Central memory CD8-positive, alpha-beta T cell (primary cell): Measurements from ENCODE around the gene ESM1.
A peak's percentile ranks its signal among the peaks of the same experiment; 100 is the strongest.
"Not testable (repeated sequence)": the region's sequence is repeated elsewhere in the genome, so short reads cannot be mapped to it uniquely, and the experiment has no call there.

ENCODE experiments used
- ATAC-seq: fragments of 150-1000 bp; cut with Tn5 transposase; replicated peaks from 2 replicates; pipeline ENCODE4 v1.10.0; 2022; ENCODE audit warnings: mild to moderate bottlenecking, moderate FRiP score, moderate number of reproducible peaks; ENCODE audit not compliant: poor library complexity, severe bottlenecking; ENCODE audit errors: extremely low read depth
- DNase-seq, 2 donors: peaks; one replicate each; pipeline ENCODE4 v3.0.0; 2021; ENCODE audit warnings: low spot score in 2 of 2
- H3K27ac Mint-ChIP-seq: one replicate; pipeline ENCODE4 v1.8.0; 2022; ENCODE audit warnings: low read depth, mild to moderate bottlenecking, moderate library complexity, mixed read lengths
- H3K27me3 Mint-ChIP-seq: one replicate; pipeline ENCODE4 v1.8.0; 2022; ENCODE audit warnings: mixed read lengths
- H3K36me3 Mint-ChIP-seq: one replicate; pipeline ENCODE4 v1.8.0; 2022; ENCODE audit warnings: mild to moderate bottlenecking, moderate library complexity, mixed read lengths; ENCODE audit not compliant: insufficient read depth
- H3K4me1 Mint-ChIP-seq: one replicate; pipeline ENCODE4 v1.8.0; 2022; ENCODE audit warnings: mixed read lengths
- H3K4me3 Mint-ChIP-seq: one replicate; pipeline ENCODE4 v1.8.0; 2022; ENCODE audit warnings: mild to moderate bottlenecking, moderate library complexity, mixed read lengths
- H3K9me3 Mint-ChIP-seq: one replicate; pipeline ENCODE4 v1.8.0; 2022; ENCODE audit warnings: mixed read lengths

Gene ESM1, protein sequence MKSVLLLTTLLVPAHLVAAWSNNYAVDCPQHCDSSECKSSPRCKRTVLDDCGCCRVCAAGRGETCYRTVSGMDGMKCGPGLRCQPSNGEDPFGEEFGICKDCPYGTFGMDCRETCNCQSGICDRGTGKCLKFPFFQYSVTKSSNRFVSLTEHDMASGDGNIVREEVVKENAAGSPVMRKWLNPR

DNA sequence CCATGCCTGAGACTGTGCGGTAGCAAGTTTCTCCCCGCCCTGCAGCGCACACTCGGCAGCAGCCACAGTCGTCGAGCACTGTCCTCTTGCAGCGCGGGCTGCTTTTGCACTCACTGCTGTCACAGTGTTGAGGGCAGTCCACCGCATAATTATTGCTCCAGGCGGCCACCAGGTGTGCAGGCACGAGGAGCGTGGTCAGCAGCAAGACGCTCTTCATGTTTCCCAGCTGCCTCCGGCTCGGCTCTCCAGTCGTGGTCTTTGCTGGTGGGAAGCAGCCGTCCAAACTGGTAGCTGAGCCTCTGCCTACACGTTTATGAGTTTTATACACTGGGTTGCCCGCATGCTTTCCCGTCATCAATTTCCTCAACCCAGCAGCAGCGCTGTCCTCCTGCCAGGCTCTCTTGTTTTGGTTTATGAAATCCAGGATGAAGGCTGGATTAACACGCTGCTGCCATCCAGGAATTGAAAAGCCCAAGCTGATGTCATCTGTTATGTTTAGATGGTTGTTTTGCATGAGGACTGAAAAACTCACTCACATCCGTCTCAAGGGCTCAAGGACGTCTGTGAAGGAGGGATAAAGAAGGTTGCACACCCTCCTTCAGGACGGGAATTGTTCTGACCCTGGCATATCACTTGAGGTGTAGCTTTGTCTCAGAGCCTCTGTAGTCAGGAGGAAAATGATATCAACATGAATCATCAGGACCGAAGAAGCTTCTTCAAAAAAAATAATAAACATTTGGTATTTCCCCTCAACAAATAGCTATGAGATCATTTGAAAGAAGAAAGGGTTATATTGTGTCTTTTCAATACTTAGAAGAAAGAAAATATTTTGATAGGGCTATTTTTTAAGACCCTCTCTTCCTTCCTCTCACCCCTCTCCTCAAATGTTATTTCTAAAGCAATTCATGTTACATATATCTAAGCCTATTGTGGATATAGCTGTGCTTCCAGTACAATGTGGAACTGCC, at the start of gene ESM1:
TSS of gene ESM1 (minus strand) at position 293 of the 968 bp plus-strand sequence. CDS start at position 217, 76 bp downstream.
- no peaks in the 10 kb centered on the region for H3K9me3 Mint-ChIP-seq
- peaks cover 68% of the 10 kb centered on the region for H3K4me1 Mint-ChIP-seq
- H3K27ac Mint-ChIP-seq: no peak within 1 kb of the TSS
- ATAC-seq: no peak
- H3K27me3 Mint-ChIP-seq: no peaks in the 10 kb centered on the region
- peaks cover 3% of the 10 kb centered on the region for H3K36me3 Mint-ChIP-seq
- DNase-seq: no peak
- peak within 1 kb of the TSS; percentile 25 for H3K4me3 Mint-ChIP-seq

DNA sequence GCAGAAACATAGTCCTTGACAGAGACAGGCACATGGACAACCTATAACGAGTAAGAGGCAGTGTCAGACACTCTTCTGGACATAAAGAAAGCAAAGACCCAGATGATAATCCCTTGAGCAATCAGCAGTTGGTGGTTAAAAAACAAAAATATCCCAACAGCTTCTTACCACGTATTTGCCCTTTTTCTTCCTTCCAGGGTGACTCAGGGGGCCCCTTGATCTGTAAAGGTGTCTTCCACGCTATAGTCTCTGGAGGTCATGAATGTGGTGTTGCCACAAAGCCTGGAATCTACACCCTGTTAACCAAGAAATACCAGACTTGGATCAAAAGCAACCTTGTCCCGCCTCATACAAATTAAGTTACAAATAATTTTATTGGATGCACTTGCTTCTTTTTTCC, 48.2 kb upstream of the ESM1 start:
- DNase-seq: no peak
- no peaks in the 10 kb centered on the region for H3K27me3 Mint-ChIP-seq
- peaks cover 6% of the 10 kb centered on the region for H3K9me3 Mint-ChIP-seq
- peaks cover 46% of the 10 kb centered on the region for H3K36me3 Mint-ChIP-seq
- H3K4me3 Mint-ChIP-seq: no peak overlapping the region
- H3K27ac Mint-ChIP-seq: peak overlapping the region; percentile 86
- H3K4me1 Mint-ChIP-seq: peaks cover 79% of the 10 kb centered on the region
- ATAC-seq: no peak

DNA sequence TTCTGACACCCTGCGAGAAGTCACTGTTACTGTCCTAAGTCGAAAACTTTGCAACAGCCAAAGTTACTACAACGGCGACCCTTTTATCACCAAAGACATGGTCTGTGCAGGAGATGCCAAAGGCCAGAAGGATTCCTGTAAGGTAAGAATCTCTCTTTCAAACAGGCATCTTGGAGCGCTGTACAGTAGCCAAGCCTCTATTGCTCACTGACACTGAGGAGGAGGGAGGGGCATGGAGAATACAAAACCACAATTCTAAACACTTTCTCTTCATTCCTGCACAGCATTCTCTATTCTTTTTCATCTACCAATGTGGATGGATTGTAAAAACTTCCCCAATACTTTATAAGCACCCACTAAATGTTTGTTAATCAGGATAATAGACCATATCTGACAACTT, 46.1 kb upstream of the ESM1 start:
- H3K36me3 Mint-ChIP-seq: peaks cover 56% of the 10 kb centered on the region
- ATAC-seq (no peak), DNase-seq (no peak)
- peaks cover 6% of the 10 kb centered on the region for H3K9me3 Mint-ChIP-seq
- H3K27me3 Mint-ChIP-seq: no peaks in the 10 kb centered on the region
- peak overlapping the region; percentile 86 for H3K27ac Mint-ChIP-seq
- H3K4me3 Mint-ChIP-seq: no peak overlapping the region
- peaks cover 80% of the 10 kb centered on the region for H3K4me1 Mint-ChIP-seq

DNA sequence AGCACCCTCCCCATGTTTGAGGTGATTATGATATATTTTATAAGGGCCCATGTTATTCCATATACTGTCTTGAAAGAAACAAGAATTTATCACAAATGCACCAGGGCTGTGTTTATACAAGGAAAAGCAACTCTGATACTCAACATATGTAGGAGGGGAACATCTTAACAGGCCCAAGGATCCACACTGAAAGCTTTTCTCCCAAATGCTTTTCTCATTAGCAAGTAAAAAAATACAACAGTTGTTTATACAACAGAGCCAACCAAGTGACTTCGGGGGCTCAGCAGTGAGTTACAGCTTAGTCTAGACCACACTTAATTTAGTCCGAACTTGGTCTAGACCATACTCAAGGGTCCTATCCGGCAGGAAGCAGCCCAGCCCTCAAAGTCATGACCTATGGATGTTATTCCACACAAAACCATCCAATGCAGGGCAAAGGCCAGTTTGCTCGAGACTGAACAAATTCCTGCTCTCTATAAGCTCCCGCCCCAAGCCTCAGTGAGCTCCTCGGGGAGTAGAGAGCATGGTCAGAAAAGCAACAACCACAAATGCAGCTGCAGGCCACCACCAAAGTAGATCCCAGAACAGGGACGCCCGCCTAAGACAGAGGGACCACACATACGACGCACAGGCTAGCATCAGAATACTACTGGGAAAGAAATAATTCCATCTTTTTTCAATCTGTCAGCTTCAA, 45.4 kb upstream of the ESM1 start:
- no peaks in the 10 kb centered on the region for H3K27me3 Mint-ChIP-seq
- peaks cover 82% of the 10 kb centered on the region for H3K4me1 Mint-ChIP-seq
- peak overlapping the region; percentile 86 for H3K27ac Mint-ChIP-seq
- ATAC-seq (no peak), DNase-seq (no peak)
- peak overlapping the region; percentile 53 for H3K4me3 Mint-ChIP-seq
- peaks cover 59% of the 10 kb centered on the region for H3K36me3 Mint-ChIP-seq
- H3K9me3 Mint-ChIP-seq: peaks cover 6% of the 10 kb centered on the region

DNA sequence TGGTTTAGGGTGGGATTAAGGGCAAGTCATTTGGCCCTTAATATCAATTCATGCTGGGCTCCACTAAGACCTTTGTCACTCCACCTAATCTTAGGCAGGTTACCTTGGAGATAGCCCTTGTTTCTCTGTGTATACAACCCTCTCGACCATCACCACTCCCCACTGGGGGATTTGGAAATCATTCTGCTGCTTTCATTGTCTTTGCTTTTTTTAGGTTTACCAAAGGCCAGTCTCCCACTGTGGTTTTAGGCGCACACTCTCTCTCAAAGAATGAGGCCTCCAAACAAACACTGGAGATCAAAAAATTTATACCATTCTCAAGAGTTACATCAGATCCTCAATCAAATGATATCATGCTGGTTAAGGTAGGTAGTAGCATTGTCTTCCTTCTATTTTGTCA, 44.8 kb upstream of the ESM1 start:
- Mint-ChIP-seq H3K4me3 (peak overlapping the region; percentile 53), H3K9me3 (peaks cover 6% of the 10 kb centered on the region), H3K36me3 (peaks cover 58% of the 10 kb centered on the region), H3K27me3 (no peaks in the 10 kb centered on the region), H3K4me1 (peaks cover 83% of the 10 kb centered on the region), H3K27ac (peak overlapping the region; percentile 86)
- DNase-seq (no peak), ATAC-seq (no peak)

DNA sequence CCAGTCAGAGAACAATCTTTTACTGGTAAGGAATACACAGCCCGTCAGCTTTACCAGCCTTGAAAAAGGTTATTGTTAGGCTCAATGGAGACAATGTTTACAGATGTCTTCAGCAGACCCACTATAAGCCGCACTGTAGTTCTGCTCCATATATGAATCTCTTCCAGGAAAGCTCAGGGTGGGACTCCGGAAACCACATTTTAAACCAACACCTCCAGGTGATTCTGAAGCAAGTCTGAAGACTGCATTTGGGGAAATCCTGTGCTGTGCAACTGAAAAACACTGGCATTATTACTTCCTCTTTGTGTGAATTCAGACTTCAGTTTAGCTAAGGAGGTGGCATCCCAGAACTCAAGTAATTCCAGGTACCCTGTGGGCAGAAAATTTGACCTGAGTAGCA, 42.2 kb upstream of the ESM1 start:
- ATAC-seq: peak; percentile 22
- no peaks in the 10 kb centered on the region for H3K27me3 Mint-ChIP-seq
- H3K4me3 Mint-ChIP-seq: peak overlapping the region; percentile 83
- no peak for DNase-seq
- peak overlapping the region; percentile 71 for H3K27ac Mint-ChIP-seq
- peaks cover 48% of the 10 kb centered on the region for H3K36me3 Mint-ChIP-seq
- H3K4me1 Mint-ChIP-seq: peaks cover 76% of the 10 kb centered on the region
- no peaks in the 10 kb centered on the region for H3K9me3 Mint-ChIP-seq

DNA sequence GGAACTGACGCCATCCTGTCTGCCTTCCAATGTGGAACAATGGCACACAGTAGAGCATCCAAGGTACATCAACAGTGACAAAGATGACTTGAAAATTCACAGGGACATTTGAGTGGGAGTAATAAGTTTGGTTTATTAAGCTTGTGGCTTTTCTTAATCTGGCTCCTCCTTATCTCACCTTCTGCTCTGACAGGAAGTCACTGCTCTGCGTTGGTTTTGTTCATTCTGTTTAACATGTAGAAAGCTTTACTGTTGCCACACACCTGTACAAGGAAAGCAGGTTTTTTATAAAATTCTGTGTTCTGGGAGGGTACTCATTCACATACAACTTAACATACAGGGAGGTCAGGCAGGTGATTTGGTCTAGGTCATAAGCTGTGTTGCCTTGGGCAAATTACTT, 37.1 kb upstream of the ESM1 start:
- ATAC-seq: peak; percentile 64

DNA sequence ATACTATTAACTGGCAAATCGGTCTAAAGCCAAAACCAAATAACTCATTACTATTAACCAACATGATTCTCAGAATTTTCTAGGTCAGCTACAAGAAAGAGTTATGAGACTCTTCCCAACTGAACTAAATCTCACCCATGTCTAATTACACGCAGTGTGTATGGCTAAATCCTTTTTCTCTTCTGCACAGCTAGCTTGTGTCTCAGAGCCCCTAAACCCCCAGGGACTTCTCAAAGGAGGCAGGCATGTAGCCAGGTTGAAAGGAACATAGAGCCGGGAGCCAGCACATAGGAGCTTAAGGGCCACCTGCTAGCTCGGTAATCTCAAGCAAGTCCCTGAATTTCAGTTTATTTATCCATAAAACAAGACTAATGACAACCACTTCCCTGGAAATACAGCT, 36.4 kb upstream of the ESM1 start:
- Mint-ChIP-seq H3K27ac (peak overlapping the region; percentile 71), H3K9me3 (no peaks in the 10 kb centered on the region), H3K36me3 (peaks cover 16% of the 10 kb centered on the region), H3K27me3 (no peaks in the 10 kb centered on the region), H3K4me3 (peak overlapping the region; percentile 73), H3K4me1 (peaks cover 54% of the 10 kb centered on the region)
- no peak for ATAC-seq
- DNase-seq: no peak

More for the DNA sequence above, 37.1 kb upstream of the ESM1 start:
- Mint-ChIP-seq H3K9me3 (no peaks in the 10 kb centered on the region), H3K4me3 (peak overlapping the region; percentile 73), H3K27me3 (no peaks in the 10 kb centered on the region), H3K27ac (peak overlapping the region; percentile 71), H3K4me1 (peaks cover 60% of the 10 kb centered on the region), H3K36me3 (peaks cover 15% of the 10 kb centered on the region)
- peak in 1 of 2 donors; percentile 29 for DNase-seq

DNA sequence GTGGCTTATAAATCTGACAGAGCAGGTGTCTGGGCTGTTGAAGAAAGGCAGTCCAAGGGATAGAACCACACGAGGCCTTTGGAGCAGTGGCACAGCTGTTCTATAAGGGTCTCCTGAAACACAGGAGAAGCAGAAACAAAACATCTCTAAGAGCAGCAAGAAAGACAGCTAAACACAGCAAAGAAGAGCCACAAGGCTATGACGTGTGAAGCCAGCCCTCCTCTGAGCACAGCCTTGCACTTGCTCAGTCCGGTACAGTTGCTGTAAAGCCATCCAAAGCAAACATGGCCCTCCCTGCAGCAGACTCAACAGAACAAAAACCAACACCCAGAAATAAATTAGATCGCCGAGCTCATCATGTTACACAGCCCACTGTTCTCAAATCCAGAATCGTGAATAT, 36.0 kb upstream of the ESM1 start:
- DNase-seq (no peak), ATAC-seq (peak; percentile 61)
- Mint-ChIP-seq H3K27me3 (no peaks in the 10 kb centered on the region), H3K4me1 (peaks cover 49% of the 10 kb centered on the region), H3K27ac (peak overlapping the region; percentile 71), H3K4me3 (peak overlapping the region; percentile 73), H3K36me3 (peaks cover 12% of the 10 kb centered on the region), H3K9me3 (no peaks in the 10 kb centered on the region)

DNA sequence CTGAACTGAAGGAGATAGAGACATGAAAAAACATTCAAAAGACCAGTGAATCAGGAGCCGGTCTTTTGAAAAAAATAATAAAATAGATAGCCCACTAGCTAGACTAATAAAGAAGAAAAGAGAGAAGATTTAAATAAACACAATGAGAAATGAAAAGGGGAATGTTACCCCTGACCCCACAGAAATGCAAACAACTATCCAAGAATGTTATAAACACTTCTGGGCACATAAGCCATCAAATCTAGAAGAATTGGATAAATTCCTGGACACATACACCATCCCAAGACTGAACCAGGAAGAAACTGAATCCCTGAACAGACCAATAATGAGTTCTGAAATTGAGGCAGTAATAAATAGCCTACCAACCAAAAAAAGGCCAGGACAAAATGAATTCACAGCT, 24.8 kb upstream of the ESM1 start:
- not testable (repeated sequence) for H3K27me3 Mint-ChIP-seq, H3K27ac Mint-ChIP-seq, ATAC-seq, H3K4me3 Mint-ChIP-seq, H3K36me3 Mint-ChIP-seq, H3K9me3 Mint-ChIP-seq, DNase-seq
- H3K4me1 Mint-ChIP-seq: peaks cover 36% of the 10 kb centered on the region

DNA sequence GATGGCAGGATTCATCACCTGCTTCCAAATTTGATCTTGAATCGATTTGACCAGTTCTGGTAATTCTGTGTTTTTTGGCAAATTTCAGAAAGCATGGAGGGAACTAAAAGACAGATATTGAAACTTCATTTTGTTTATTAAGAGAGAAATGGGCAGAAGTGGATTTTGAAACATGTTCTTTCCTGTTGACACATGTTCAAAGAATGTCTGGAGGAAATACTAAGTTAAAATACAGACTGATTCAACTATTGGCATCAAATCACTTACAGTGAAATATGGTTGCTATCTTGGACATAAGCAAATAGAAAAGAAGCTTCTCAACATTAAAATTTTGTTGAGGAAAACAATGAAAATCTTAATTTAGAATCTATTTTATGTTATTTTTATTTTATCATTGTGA, 19.3 kb upstream of the ESM1 start:
- Mint-ChIP-seq H3K36me3 (no peaks in the 10 kb centered on the region), H3K4me3 (no peak overlapping the region), H3K9me3 (no peaks in the 10 kb centered on the region), H3K4me1 (peaks cover 60% of the 10 kb centered on the region), H3K27me3 (no peaks in the 10 kb centered on the region), H3K27ac (no peak overlapping the region)
- DNase-seq (no peak), ATAC-seq (no peak)

DNA sequence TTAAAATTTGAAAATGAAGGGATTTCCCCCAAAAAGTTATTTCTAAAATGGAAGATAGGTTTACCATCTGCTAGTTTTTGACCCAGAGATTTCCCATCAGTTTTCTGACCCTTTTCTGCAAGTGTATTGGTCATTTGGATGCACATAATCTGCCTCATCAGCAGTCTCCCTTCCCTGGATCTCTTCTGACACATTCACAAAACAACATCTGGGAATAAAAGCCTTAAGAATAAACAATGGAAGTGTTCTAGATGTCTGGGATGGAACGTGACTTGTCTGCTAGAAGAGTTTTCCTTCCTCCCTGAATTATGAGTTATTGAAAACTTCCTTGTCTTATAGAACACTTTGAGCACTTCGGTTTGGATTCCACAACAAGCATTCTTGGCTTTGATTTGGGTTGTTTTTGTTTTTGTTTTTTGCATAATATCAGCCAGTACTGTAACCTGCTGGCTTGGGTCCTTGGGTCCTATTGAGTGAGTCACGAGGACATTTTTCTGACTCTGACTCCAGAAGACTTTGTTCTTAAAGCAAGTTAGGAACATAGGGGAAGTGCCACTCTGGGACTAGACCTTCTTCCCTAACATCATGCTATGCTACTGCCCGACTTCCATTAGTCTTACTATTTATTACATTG, 18.2 kb upstream of the ESM1 start:
- Mint-ChIP-seq H3K9me3 (no peaks in the 10 kb centered on the region), H3K36me3 (no peaks in the 10 kb centered on the region), H3K4me1 (peaks cover 60% of the 10 kb centered on the region), H3K27me3 (no peaks in the 10 kb centered on the region), H3K27ac (no peak overlapping the region), H3K4me3 (no peak overlapping the region)
- no peak for DNase-seq
- ATAC-seq: no peak
